ENCODE measurements around the gene RNF115.
A peak's percentile ranks its signal among the peaks of the same experiment; 100 is the strongest.
"Not testable (repeated sequence)": the region's sequence is repeated elsewhere in the genome, so short reads cannot be mapped to it uniquely, and the experiment has no call there.

The RNF115 gene

GRCh38 chr1:145771056-145771455, 52.8 kb downstream of the RNF115 start:
- DNase-seq = peak; percentile 11

DNA sequence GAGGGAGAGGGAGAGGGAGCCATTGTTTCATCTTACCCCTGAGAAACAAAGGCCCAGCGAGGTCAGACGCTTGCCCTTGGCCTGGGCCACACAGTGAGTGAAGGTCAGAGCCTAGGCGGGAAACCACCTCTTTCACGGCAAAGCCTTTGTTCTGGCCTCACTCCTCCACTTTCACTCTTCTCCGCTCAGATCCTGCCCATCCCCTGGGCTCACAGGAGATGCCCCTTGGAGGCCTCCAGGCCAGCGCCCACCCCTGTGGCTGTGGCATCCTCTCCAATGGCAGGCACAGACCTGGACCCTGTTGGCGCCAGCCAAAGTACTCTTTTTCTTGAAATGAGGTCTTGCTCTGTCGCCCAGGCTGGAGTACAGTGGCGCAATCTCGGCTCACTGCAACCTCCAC, 55.9 kb downstream of the RNF115 start:
- not testable (repeated sequence) for DNase-seq

- DNase-seq = not testable (repeated sequence)
Observed at GRCh38 chr1:145766926-145767325, 57.0 kb downstream of the RNF115 start.

DNA sequence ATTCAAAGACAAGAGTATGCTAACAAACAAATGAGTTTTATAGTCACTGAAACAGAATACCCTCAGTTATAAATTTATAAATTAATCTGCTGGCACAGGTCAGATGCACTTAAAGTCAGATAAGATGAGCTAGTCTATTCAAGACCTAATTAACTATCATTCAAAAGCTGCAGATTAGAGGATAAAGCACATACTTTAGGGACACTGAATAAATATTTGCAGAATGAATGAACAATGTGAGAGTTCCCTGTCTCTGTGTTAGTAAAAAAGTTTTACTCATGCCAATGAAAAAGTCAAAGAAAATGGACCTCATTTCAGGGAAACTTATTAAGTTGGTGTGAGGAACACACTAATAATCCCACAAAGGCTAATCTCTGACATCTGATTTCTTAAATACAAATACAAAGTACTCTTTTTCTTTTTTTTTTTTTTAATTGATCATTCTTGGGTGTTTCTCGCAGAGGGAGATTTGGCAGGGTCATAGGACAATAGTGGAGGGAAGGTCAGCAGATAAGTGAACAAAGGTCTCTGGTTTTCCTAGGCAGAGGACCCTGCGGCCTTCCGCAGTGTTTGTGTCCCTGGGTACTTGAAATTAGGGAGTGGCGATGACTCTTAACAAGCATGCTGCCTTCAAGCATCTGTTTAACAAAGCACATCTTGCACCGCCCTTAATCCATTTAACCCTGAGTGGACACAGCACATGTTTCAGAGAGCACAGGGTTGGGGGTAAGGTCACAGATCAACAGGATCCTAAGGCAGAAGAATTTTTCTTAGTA, 58.1 kb downstream of the RNF115 start:
- not testable (repeated sequence) for DNase-seq

DNA sequence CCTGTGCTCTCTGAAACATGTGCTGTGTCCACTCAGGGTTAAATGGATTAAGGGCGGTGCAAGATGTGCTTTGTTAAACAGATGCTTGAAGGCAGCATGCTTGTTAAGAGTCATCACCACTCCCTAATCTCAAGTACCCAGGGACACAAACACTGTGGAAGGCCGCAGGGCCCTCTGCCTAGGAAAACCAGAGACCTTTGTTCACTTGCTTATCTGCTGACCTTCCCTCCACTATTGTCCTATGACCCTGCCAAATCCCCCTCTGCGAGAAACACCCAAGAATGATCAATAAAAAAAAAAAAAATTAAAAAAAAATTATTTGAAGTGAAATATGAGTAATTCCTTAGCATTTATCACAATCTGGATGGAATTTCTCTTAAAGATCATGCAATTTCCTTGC, 58.8 kb downstream of the RNF115 start:
- not testable (repeated sequence) for DNase-seq

DNA sequence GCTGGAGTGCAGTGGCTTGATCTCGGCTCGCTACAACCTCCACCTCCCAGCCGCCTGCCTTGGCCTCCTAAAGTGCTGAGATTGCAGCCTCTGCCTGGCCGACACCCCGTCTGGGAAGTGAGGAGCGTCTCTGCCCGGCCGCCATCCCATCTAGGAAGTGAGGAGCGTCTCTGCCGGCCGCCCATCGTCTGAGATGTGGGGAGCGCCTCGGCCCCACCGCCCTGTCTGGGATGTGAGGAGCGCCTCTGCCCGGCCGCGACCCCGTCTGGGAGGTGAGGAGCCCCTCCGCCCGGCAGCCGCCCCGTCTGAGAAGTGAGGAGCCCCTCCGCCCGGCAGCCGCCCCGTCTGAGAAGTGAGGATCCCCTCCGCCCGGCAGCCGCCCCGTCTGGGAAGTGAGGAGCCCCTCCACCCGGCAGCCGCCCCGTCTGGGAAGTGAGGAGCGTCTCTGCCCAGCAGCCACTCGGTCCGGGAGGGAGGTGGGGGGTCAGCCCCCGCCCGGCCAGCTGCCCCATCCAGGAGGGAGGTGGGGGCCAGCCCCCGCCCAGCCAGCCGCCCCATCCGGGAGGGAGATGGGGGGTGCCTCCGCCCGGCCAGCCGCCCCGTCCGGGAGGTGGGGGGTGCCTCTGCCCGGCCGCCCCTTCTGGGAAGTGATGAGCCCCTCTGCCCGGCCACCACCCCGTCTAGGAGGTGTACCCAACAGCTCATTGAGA, 59.5 kb downstream of the RNF115 start:
- DNase-seq = not testable (repeated sequence)

- not testable (repeated sequence) for DNase-seq
Observed at GRCh38 chr1:145762001-145762400, 61.9 kb downstream of the RNF115 start.

GRCh38 chr1:145761498-145761897, 62.4 kb downstream of the RNF115 start:
- not testable (repeated sequence) for DNase-seq

DNA sequence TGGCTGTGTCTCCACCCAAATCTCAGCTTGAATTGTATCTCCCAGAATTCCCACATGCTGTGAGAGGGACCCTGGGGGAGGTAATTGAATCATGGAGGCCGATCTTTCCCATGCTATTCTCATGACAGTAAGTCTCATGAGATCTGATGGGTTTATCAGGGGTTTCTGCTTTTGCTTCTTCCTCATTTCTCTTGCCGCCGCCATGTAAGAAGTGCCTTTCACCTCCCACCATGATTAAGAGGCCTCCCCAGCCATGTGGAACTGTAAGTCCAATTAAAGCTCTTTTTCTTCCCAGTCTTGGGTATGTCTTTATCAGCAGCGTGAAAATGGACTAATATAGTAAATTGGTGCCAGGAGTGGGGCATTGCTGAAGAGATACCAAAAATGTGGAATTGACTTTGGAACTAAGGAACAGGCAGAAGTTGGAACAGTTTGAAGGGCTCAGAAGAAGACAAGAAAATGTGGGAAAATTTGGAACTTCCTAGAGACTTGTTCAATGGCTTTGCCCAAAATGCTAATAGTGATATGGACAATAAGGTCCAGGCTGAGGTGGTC, 63.4 kb downstream of the RNF115 start:
- not testable (repeated sequence) for DNase-seq

GRCh38 chr1:145759721-145760120, 64.2 kb downstream of the RNF115 start:
- no peak for DNase-seq

DNA sequence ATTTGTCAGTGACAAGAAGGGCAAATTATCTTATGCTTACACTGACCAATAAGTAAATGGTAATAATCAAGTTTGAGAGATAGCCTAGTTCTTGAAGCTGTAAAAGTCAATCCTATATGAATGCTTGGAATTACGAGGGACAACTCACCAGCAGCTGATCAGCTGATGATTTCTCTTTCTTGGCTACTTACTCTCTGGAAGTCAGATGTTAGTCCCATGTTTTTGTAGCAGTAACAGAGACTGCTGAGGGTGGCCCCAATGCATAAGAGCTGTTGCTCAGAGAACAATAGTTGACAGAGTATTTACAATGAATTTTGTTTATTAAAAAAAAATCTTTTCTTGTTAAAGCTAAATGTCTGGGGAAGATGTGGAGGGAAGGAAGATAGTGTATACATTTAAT, 65.3 kb downstream of the RNF115 start:
- no peak for DNase-seq

- no peak for DNase-seq
Observed at GRCh38 chr1:145758116-145758515, 65.8 kb downstream of the RNF115 start.

DNA sequence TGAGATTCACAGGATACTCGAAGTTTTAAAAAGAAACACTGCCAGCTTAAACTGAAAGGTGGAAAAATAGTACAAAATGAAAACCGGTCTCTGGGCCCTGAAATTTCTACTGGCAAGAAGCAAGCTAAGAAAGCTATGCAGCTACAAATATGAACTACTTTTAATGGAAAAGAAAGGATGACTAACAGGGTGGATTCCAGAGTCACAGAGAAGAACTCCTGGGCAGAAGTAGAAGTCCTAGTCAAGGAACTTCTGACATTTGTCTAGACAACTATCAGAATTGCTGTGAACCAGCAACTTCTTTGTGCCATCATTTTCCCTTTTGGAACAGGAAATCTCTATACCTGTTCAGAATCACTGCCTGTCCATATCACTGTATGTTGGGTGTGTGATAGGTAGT, 66.5 kb downstream of the RNF115 start:
- no peak for DNase-seq

- DNase-seq = no peak
Observed at GRCh38 chr1:145751491-145752037, 72.3 kb downstream of the RNF115 start.

DNA sequence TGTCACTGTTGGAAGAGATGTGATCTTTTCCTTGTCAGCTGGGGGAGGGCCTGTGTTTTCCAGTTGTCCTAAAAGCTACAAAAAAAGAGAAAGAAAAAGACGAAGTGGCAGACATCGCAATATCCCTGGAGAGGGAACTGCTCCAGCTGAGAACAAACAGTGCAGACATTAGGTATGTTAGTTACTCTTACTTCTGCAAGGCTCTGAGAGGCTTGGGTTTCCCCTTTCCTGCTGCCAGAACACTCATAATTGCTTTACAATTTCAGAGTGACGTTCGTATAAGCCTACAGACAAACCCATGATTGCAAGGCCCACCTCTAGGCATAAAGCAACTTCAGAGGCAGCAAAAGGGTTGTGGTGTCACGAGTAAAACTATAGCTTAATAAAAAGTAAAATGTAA, 73.5 kb downstream of the RNF115 start:
- no peak for DNase-seq

DNA sequence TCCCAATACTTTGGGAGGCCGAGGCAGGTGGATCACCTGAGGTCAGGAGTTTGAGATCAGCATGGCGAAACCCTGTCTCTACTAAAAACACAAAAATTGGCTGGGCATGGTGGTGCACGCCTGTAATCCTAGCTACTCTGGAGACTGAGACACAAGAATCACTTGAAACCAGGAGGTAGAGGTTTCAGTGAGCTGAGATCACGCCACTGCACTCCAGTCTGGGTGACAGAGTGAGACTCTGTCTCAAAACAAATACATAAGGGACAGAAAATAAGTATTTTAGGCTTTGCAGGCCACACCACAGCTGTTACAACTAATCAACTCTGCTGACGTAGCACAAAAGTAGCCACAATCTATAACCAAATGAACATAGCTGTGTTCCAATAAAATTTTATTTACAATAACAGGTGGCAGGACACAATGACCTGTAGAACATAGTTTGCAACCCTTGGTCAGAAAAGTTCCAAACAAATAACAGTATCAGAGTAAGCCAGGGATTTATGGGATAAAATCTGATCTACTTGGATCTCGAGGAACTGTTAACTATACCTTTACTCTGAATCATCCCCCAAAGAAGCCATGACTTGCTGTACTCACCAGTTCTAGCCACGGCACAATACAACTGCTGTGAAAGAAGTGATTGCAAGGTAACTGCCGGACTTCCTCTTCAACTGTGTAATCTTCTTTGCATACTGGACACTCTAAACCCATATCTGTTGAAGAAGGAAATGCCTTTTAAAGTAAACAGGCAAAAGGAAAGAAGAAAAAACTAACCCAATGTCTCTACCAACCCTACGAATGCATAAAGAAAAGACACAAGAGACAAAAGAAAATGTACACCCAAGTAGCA, 76.3 kb downstream of the RNF115 start:
- no peak for DNase-seq

DNA sequence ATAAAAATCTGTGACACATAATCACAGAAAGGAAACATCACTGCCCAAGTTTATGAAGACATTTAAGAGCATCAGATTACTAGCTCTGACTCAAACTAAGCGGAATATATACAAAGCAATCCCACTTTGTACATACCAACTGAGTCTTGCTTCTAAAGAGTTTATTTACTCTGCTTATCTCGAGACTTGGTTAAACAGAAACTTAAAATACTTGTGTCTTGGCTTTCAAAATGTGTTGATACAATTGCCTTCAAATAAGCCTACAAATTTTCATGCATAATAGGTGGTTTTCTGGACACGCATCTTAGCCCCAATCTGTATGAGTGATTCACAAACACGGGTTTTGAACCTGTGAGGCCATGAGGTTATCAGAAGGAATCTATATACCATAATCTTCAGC, 83.6 kb downstream of the RNF115 start:
- DNase-seq = no peak

DNA sequence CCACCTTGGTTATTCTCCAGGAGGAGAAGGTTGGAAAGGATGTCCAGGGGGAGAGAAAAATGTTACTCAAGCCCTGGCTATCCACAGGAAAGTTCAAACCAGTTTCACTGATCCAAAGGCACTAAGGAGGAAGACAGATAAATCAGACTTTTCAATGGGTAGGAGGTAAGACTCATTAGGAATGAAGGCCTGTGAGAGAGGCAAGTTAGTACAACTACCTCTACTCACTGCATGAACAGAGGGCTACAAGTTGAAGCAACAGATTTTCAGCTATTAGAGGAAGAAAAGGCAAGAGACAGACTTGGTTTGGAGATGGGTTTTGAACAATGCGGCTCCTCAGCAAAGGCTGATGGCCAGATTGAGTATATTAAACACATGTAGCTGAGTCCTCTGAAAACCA, 87.7 kb downstream of the RNF115 start:
- DNase-seq = no peak

DNA sequence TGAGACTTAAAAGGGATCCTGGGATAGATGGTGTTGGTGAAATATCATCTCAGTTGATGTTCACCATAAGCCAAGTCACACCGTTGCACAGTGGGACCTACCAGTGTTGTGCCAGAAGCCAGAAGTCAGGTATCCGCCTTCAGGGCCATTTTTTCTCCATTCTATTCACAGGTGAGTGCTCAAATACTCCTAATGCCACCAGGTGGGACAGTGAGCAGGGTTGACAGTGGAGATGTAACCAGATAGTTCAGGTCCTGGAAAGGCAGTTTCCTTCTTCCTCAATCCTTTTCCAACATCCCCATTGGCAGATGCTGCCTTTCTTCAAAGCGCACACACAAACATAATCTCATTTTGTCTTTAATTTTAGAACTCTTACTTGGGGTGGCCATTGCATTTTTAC, 93.0 kb downstream of the RNF115 start:
- no peak for DNase-seq

- no peak for DNase-seq
Observed at GRCh38 chr1:145730467-145730866, 93.4 kb downstream of the RNF115 start.

DNA sequence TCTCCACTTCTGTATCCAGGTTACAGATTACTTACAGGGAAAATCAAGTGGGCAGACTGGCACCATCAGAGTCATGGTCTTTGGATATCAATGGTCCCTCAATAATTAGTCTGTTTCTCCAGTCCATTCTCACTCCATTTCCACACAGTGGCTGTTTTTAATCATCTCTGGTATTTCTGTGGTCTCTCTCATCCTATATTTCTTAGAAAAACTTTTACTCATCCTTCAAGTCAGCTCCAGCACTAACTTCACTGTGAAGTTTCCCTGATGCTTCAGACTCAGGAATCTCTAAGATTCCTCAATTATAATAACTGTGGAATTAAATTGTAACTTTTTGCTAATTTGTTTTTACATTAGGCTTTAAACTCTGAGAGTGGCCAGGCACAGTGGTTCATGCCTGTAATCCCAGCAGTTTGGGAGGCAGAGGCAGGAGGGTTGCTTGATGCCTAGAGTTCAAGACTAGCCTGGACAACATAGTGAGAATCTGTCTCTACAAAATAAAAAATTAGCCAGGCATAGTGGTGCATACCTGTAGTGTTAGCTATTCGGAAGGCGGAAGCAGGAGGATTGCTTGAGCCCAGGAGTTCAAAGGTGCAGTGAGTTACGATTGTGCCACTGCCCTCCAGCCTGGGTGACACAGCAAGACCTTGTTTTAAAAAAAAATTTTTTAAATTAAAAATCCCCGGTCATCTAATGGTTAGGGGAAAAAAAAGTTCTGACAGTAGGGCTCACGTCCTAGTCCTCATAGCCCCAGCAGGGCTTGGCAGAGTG, 94.0 kb downstream of the RNF115 start:
- no peak for DNase-seq

DNA sequence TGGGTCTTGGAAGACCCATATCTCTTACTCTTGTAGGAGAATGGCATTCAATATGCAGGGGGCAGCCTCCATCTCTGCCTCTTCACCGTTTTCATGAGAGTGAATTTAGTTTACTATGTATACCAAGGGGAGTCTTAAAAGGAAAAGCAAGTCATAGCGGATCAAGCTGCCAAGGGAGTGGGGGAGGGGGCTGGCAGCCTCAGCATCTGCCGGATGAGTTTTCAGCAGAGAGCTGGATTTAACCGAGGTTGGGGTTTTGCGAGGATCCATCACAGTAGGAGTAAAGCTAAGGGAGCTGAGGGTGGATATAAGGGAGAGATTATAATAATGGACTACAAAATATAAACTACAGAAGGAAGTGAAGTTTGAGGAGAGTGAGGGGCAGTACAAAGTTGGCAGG, 94.7 kb downstream of the RNF115 start:
- no peak for DNase-seq

All from NCI-H524 treated with DMSO at 0.1 percent for 48 hours (cell line).